Chondrocyte (in vitro differentiated cells): ENCODE results near the gene IFT122. TPM values are rescaled to one million over a fixed set of nuclear protein-coding genes. Genes with fewer than 3 reads are reported as not detected.
A peak's percentile ranks its signal among the peaks of the same experiment; 100 is the strongest.

Experiments used
- DNase-seq: peaks from one replicate; pipeline ENCODE4 v3.0.0; 2021; ENCODE audit warnings: mixed read lengths, low spot score
- H3K27ac Mint-ChIP-seq: one replicate; pipeline ENCODE4 v1.8.0; 2021; ENCODE audit warnings: mild to moderate bottlenecking, moderate library complexity, mixed read lengths; ENCODE audit not compliant: unreplicated experiment
- H3K27me3 Mint-ChIP-seq: 2 replicates; pipeline ENCODE4 v1.8.0; 2021; ENCODE audit warnings: low read depth, mixed read lengths
- H3K36me3 Mint-ChIP-seq: 2 replicates; pipeline ENCODE4 v1.8.0; 2021; ENCODE audit warnings: low read depth, mixed read lengths
- H3K4me1 Mint-ChIP-seq: 2 replicates; pipeline ENCODE4 v1.8.0; 2021; ENCODE audit warnings: low read depth, mild to moderate bottlenecking, mixed read lengths
- H3K4me3 Mint-ChIP-seq: one replicate; pipeline ENCODE4 v1.8.0; 2021; ENCODE audit warnings: mild to moderate bottlenecking, moderate library complexity, mixed read lengths; ENCODE audit not compliant: unreplicated experiment
- H3K9me3 Mint-ChIP-seq: 2 replicates; pipeline ENCODE4 v1.8.0; 2021; ENCODE audit warnings: low read depth, mixed read lengths
- CTCF ChIP-seq: fragments of 200-600 bp; sonication (generic); IDR thresholded peaks from 2 replicates; pipeline ENCODE4 v1.5.0; 2021; ENCODE audit warnings: antibody characterized with exemption, mild to moderate bottlenecking, moderate library complexity
- total RNA-seq: library from RNA; stranded (reverse); gene quantifications from 3 replicates; pipeline ENCODE4 v1.2.1, GENCODE V29; 2021

The IFT122 gene
- total RNA-seq, 1 donor from 2014 or later = 16.2 TPM

GRCh38 chr3:129558081-129558771, 118.2 kb downstream of the IFT122 start:
- Mint-ChIP-seq H3K27me3 (no peaks in the 10 kb centered on the region), H3K27ac (peak overlapping the region; percentile 86), H3K4me1 (peaks cover 87% of the 10 kb centered on the region), H3K36me3 (peaks cover 31% of the 10 kb centered on the region), H3K9me3 (no peaks in the 10 kb centered on the region), H3K4me3 (no peak overlapping the region)
- no peak for TF ChIP-seq CTCF
- no peak for DNase-seq

GRCh38 chr3:129558772-129559564, 118.9 kb downstream of the IFT122 start:
- H3K4me3 Mint-ChIP-seq = no peak overlapping the region
- no peak for TF ChIP-seq CTCF
- DNase-seq = peak; percentile 67
- H3K9me3 Mint-ChIP-seq = no peaks in the 10 kb centered on the region
- no peaks in the 10 kb centered on the region for H3K27me3 Mint-ChIP-seq
- H3K27ac Mint-ChIP-seq = peak overlapping the region; percentile 86
- peaks cover 79% of the 10 kb centered on the region for H3K4me1 Mint-ChIP-seq
- H3K36me3 Mint-ChIP-seq = peaks cover 31% of the 10 kb centered on the region

GRCh38 chr3:129559565-129560079, 119.6 kb downstream of the IFT122 start:
- no peak for TF ChIP-seq CTCF
- peak; percentile 77 for DNase-seq
- peaks cover 27% of the 10 kb centered on the region for H3K36me3 Mint-ChIP-seq
- H3K27ac Mint-ChIP-seq = peak overlapping the region; percentile 97
- no peaks in the 10 kb centered on the region for H3K9me3 Mint-ChIP-seq
- peaks cover 74% of the 10 kb centered on the region for H3K4me1 Mint-ChIP-seq
- H3K4me3 Mint-ChIP-seq = no peak overlapping the region
- no peaks in the 10 kb centered on the region for H3K27me3 Mint-ChIP-seq

GRCh38 chr3:129560269-129560787, 120.3 kb downstream of the IFT122 start:
- no peak for DNase-seq
- Mint-ChIP-seq H3K36me3 (peaks cover 28% of the 10 kb centered on the region), H3K27ac (peak overlapping the region; percentile 97), H3K4me3 (peak overlapping the region; percentile 63), H3K4me1 (peaks cover 69% of the 10 kb centered on the region), H3K27me3 (no peaks in the 10 kb centered on the region), H3K9me3 (no peaks in the 10 kb centered on the region)
- no peak for TF ChIP-seq CTCF

GRCh38 chr3:129560911-129561594, 121.0 kb downstream of the IFT122 start:
- Mint-ChIP-seq H3K4me3 (peak overlapping the region; percentile 63), H3K4me1 (peaks cover 62% of the 10 kb centered on the region), H3K27me3 (no peaks in the 10 kb centered on the region), H3K9me3 (no peaks in the 10 kb centered on the region), H3K27ac (peak overlapping the region; percentile 97), H3K36me3 (peaks cover 25% of the 10 kb centered on the region)
- DNase-seq = no peak
- no peak for TF ChIP-seq CTCF
